GM12873 (cell line): ENCODE data around the gene TULP4.

Experiments
- TF ChIP-seq, protein P1 (sequence below): IDR thresholded peaks from 2 replicates; pipeline ENCODE4 v1.5.1; 2012; ENCODE audit warnings: low read depth, mild to moderate bottlenecking, moderate library complexity, low read length, control low read depth; ENCODE audit not compliant: insufficient read depth; ENCODE audit errors: missing control alignments

TULP4 gene

GRCh38 chr6:158467923-158468322, 155.7 kb downstream of the TULP4 start:
- TF ChIP-seq, protein P1, sequence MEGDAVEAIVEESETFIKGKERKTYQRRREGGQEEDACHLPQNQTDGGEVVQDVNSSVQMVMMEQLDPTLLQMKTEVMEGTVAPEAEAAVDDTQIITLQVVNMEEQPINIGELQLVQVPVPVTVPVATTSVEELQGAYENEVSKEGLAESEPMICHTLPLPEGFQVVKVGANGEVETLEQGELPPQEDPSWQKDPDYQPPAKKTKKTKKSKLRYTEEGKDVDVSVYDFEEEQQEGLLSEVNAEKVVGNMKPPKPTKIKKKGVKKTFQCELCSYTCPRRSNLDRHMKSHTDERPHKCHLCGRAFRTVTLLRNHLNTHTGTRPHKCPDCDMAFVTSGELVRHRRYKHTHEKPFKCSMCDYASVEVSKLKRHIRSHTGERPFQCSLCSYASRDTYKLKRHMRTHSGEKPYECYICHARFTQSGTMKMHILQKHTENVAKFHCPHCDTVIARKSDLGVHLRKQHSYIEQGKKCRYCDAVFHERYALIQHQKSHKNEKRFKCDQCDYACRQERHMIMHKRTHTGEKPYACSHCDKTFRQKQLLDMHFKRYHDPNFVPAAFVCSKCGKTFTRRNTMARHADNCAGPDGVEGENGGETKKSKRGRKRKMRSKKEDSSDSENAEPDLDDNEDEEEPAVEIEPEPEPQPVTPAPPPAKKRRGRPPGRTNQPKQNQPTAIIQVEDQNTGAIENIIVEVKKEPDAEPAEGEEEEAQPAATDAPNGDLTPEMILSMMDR: no peak

DNA sequence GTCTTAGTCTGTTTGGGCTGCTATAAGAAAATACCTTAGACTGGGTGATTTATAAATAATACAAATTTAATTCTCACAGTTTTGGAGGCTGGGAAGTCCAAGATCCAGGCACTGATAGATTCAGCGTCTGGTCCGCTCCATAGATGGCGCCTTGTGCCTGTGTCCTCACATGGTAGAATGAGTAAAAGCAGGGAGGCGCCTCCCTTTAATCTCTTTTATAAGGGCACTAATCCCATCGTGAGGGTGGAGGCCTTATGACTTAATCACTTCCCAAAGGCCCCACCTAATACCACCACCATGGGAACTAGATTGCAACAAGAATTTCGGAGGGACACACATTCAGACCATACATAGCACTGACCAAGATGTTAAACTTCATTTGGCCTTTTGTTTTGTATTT, 156.4 kb downstream of the TULP4 start:
- TF ChIP-seq, protein P1: no peak

GRCh38 chr6:158471339-158471738, 159.1 kb downstream of the TULP4 start:
- TF ChIP-seq, protein P1: no peak

GRCh38 chr6:158472447-158472846, 160.2 kb downstream of the TULP4 start:
- TF ChIP-seq, protein P1: no peak

GRCh38 chr6:158474961-158475343, 162.7 kb downstream of the TULP4 start:
- TF ChIP-seq, protein P1: no peak

- TF ChIP-seq, protein P1: no peak
These were observed 163.4 kb downstream of the TULP4 start for GRCh38 chr6:158475344-158476302.

DNA sequence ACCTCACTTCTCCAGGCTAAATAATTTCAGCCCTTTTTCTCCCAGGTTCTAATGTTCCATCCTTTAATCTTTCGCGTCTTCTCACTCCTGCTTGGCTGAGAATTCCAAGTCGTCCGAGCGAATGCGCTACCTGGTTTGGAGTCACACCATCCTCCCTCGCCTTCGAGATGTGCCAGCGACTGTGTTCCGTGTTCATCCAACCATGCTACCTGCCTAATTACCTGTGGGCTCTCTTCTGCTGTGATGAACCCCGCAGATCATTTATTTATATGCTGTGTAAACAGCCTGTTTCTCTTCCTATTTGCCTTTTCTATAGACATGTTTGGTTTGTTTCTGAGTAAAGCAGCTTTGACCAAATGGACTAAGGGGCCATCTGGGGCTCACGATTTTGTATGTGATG, 164.1 kb downstream of the TULP4 start:
- TF ChIP-seq, protein P1: no peak
